HCT116 (cell line): ENCODE data around the gene ZNF620.

ENCODE experiments used
- ATF3 ChIP-seq: IDR thresholded peaks from 2 replicates; pipeline ENCODE4 v1.6.1; 2012
- POLR2A ChIP-seq: IDR thresholded peaks from 2 replicates; pipeline ENCODE4 v1.7.0; 2011; ENCODE audit warnings: borderline replicate concordance; ENCODE audit not compliant: insufficient read depth, insufficient read length; ENCODE audit errors: extremely low read depth
- REST ChIP-seq: IDR thresholded peaks from 2 replicates; pipeline ENCODE4 v1.6.1; 2012; ENCODE audit warnings: low read depth
- SP1 ChIP-seq: IDR thresholded peaks from 2 replicates; pipeline ENCODE4 v1.6.1; 2012; ENCODE audit warnings: low read depth
- YY1 ChIP-seq: IDR thresholded peaks from 2 replicates; pipeline ENCODE4 v1.6.1; 2011; ENCODE audit warnings: low read length, low read depth, moderate library complexity, mild to moderate bottlenecking; ENCODE audit not compliant: insufficient replicate concordance; ENCODE audit errors: extremely low read depth
- ZBTB33 ChIP-seq: IDR thresholded peaks from 2 replicates; pipeline ENCODE4 v1.6.1; 2011; ENCODE audit warnings: mild to moderate bottlenecking, low read length, moderate library complexity; ENCODE audit not compliant: insufficient replicate concordance; ENCODE audit errors: extremely low read depth
- ZNF274 ChIP-seq: fragments of 200-500 bp; sonication (Bioruptor generic); IDR thresholded peaks from 2 replicates; pipeline ENCODE4 v1.6.1; 2014; ENCODE audit warnings: mild to moderate bottlenecking, low read depth, low read length, inconsistent platforms

GRCh38 chr3:40497288-40497687, 8.6 kb upstream of the ZNF620 start:
- no peak for TF ChIP-seq SP1
- TF ChIP-seq ATF3, result no peak
- no peak for TF ChIP-seq POLR2A
- no peak for TF ChIP-seq YY1
- no peak for TF ChIP-seq REST
- TF ChIP-seq ZNF274, result no peak
- TF ChIP-seq ZBTB33, result no peak
